ENCODE measurements around the gene PNPLA1.
A peak's percentile ranks its signal among the peaks of the same experiment; 100 is the strongest.

The PNPLA1 gene

DNA sequence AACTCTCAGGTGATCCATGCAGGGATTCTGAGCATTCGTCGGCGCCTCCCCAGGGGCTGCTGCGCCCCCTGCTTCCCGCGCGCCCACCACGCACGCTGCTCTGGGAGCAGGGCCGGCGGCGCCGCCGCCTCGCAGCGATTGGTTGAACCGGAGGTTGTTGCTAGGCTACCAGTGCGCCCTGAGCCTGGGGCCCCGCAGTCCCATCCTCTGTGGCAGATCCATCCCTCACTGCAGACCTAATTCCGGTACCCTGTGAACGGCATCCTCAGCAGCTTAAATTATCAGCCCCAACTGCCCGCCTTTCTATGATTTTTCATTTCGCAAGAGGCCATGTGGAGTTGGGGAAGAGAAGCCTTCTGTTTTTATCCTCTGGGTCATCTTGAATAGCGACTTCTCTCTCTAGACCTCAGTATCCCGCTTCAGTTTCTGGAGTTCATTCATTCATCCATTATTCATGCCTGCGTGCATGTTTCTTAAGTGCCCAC lies 15.4 kb downstream of the PNPLA1 start:
- TF ChIP-seq GATA3 (IDR thresholded peaks at IDR 0.05; ENCODE audit: low read depth, low read length) (no peak), GATA2 (IDR thresholded peaks at IDR 0.05; ENCODE audit: low read depth, low read length) (peak; percentile 12; the same call in 1 of the 2 replicates)

DNA sequence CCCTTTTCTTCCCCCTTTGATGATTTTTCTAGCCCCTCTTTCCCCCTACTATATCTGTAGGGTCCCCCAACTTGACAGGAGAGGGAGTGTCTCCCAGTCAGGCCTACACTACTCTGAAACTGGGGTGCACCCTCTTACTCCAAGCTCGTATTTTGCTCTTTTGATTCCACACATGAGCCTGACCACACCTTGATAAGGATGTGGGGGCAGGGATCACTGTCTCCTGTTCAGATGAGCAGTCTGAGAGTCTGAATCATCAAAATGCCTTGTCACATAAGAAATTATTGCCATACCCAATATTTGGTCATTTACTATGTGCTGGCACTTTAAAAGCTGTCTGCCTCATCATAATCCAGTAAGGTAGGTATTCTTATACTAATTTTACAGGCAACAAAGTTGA lies 15.9 kb downstream of the PNPLA1 start:
- TF ChIP-seq GATA2 (IDR thresholded peaks at IDR 0.05; ENCODE audit: low read depth, low read length) (no peak), GATA3 (IDR thresholded peaks at IDR 0.05; ENCODE audit: low read depth, low read length) (no peak)

DNA sequence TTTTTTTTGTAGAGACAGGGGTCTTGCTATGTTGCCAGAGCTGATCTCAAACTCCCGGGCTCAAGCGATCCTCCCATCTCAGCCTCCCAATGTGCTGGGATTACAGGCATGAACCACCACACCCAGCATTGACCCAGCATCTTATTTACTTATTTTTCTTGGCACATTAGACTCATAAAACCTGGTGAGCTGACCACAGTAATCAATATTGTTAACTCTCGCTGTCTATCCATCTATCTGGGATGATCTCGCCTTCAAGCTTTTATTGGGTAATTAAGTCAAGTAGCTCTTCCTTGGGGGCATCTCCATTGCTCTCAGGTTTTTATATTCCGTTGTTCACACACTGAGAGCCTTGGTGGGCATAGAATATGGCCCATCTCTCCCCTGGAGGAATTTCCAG lies 17.0 kb downstream of the PNPLA1 start:
- TF ChIP-seq GATA2 (IDR thresholded peaks at IDR 0.05; ENCODE audit: low read depth, low read length): no peak
- TF ChIP-seq GATA3 (IDR thresholded peaks at IDR 0.05; ENCODE audit: low read depth, low read length): no peak

- TF ChIP-seq GATA2 (IDR thresholded peaks at IDR 0.05; ENCODE audit: low read depth, low read length) (no peak), GATA3 (IDR thresholded peaks at IDR 0.05; ENCODE audit: low read depth, low read length) (no peak)
Observed at GRCh38 chr6:36289281-36289878, 19.5 kb downstream of the PNPLA1 start.

GRCh38 chr6:36290668-36291620 lies 21.1 kb downstream of the PNPLA1 start:
- TF ChIP-seq GATA2 (IDR thresholded peaks at IDR 0.05; ENCODE audit: low read depth, low read length): no peak

DNA sequence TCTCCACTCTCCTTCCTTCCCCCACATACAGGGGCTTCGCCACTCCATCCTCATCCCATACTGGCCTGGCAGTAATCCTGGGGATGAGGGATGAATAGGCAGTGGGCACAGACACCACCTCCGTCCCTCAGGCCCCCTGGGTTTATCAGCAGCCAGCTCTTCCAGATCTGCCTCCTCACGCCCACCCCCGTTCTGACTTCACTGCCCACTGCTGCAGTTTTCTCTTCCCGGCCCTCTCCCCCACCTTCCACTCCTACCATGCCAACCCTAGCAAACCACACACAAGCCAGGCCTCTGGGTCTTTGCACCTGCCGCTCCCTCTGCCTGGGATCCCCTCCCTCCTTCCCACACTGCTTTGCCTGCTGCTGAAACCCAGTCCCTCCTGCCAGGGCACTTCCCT lies 22.3 kb downstream of the PNPLA1 start:
- TF ChIP-seq GATA2 (IDR thresholded peaks at IDR 0.05; ENCODE audit: low read depth, low read length) (no peak), GATA3 (IDR thresholded peaks at IDR 0.05; ENCODE audit: low read depth, low read length) (no peak)

DNA sequence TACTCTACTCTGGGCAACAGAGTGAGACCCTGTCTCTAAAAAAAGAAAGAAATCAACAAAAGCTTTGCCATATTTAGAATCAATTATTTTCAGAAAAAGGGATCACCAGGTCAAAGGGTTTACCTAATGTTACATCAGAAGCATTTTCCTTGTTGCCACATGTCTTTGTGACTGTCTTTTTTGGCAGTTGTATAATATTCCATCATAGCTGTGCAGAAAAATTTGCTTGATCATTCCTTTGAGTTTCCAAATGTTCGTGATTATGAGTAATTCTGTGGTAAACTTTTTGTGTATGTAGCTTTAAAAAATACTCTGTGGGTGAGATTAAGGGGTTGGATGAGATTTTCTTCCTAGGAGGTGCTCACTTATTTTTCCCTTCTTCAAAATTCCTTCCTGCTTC lies 26.4 kb downstream of the PNPLA1 start:
- TF ChIP-seq GATA3 (IDR thresholded peaks at IDR 0.05; ENCODE audit: low read depth, low read length) (no peak), GATA2 (IDR thresholded peaks at IDR 0.05; ENCODE audit: low read depth, low read length) (no peak)

DNA sequence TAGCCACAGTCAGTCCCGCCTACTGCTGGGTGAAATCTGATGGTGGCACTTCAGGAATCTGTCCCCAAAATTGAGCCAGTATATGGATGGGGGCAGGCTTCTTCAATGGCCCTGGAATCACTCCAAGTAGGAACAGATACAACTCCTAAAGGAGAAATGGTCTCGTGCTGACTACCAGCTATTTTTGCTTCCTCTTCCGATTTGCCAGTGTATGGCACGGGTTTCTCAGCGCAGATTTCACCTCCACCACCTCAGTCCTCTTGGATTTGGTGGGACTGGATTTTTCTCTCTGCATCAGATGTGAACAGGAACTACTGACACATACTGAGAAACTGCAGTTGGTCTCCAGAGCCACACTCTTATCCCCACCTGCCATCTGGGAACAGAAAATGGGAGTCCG lies 27.2 kb downstream of the PNPLA1 start:
- TF ChIP-seq GATA3 (IDR thresholded peaks at IDR 0.05; ENCODE audit: low read depth, low read length): no peak
- no peak for TF ChIP-seq GATA2 (IDR thresholded peaks at IDR 0.05; ENCODE audit: low read depth, low read length)

DNA sequence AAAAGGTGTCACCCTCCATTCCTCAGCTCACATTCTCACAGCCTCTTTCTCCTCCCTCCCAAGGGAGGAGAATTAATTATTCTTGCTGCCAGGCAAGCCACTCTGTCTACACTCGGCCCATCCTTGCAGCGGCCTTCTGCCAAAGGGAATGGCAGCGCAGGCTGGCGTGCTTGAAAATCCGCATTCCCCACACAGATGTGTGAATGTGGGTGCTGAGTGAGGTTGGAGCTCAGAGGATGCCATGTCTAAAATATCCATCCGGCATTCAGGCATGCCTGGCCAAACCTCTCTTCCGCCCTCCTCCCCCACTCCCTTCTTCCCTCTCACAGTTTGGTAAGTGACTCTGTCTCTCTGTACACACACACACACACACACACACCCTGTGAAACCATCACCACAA lies 27.7 kb downstream of the PNPLA1 start:
- no peak for TF ChIP-seq GATA2 (IDR thresholded peaks at IDR 0.05; ENCODE audit: low read depth, low read length)

DNA sequence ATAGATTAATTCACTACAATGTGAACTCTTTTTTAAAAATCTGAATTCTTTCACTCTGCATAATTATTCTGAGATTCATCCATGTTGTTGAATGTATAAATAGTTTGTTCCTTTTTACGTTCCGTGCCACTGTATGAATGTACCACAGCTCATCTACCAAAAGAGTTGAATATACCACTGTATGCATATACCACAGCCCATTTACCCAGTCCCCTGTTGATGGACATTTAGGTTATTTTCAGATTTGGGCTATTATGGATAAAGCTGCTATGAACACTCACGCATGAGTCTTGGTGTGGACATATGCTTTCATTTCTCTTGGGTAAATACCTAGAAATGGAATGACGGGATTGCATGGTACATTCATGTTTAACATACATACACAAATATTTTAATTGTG lies 28.2 kb downstream of the PNPLA1 start:
- no peak for TF ChIP-seq GATA3 (IDR thresholded peaks at IDR 0.05; ENCODE audit: low read depth, low read length)
- no peak for TF ChIP-seq GATA2 (IDR thresholded peaks at IDR 0.05; ENCODE audit: low read depth, low read length)

GRCh38 chr6:36301085-36301658 lies 31.3 kb downstream of the PNPLA1 start:
- TF ChIP-seq GATA2 (IDR thresholded peaks at IDR 0.05; ENCODE audit: low read depth, low read length) (no peak), GATA3 (IDR thresholded peaks at IDR 0.05; ENCODE audit: low read depth, low read length) (no peak)

DNA sequence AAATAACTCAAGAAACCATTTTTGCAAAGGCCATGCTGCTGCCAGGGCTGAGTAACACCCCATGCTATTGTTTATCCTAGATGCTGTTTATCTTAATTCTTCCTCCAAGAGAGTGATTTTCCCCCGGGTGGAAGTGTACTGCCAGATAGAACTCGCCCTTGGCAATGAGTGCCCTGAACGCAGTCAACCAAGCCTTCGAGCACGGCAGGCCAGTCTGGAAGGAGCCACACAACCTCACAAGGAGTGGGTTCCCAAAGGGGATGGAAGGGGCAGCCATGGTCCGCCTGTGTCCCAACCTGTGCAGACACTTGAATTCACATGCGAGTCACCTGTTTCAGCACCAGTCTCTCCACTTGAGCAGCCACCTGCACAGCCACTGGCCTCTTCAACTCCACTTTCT lies 31.9 kb downstream of the PNPLA1 start:
- TF ChIP-seq GATA2 (IDR thresholded peaks at IDR 0.05; ENCODE audit: low read depth, low read length) (no peak), GATA3 (IDR thresholded peaks at IDR 0.05; ENCODE audit: low read depth, low read length) (no peak)

- TF ChIP-seq GATA3 (IDR thresholded peaks at IDR 0.05; ENCODE audit: low read depth, low read length) (no peak), GATA2 (IDR thresholded peaks at IDR 0.05; ENCODE audit: low read depth, low read length) (no peak)
Observed at GRCh38 chr6:36302227-36302976, 32.5 kb downstream of the PNPLA1 start.

DNA sequence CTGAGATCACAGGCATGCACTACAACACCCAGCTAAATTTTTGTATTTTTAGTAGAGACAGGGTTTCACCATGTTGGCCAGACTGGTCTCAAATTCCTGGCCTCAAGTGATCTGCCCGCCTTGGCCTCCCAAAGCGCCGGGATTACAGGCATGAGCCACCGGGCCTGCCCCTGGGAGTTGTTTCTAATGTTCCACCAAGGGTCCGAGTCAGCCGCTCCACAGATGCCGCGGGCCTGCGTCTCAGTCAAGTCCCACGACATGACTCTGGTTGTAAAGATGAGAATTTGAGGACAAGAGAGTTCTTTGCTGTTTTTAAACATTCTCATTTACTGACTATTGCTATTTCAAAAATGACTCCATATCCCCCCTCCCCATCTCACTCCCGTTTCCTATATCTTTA lies 36.0 kb downstream of the PNPLA1 start:
- TF ChIP-seq GATA2 (IDR thresholded peaks at IDR 0.05; ENCODE audit: low read depth, low read length) (no peak), GATA3 (IDR thresholded peaks at IDR 0.05; ENCODE audit: low read depth, low read length) (no peak)

Data from SH-SY5Y (cell line).